ENCODE measurements around the gene CRHR1.

Gene CRHR1

GRCh38 chr17:45747911-45748310 is 36.2 kb upstream of the CRHR1 start:
- Histone ChIP-seq H3K27me3 (ENCODE audit: control insufficient read depth in 5 of 5, insufficient read depth in 4 of 5, low read length in 5 of 5) (peaks cover 7 to 35% (median 28%) of the 10 kb centered on the region in 5 donors), H3K4me3 (ENCODE audit: low read depth in 1 of 5, low read length in 5 of 5) (no peak overlapping the region), H3K9me3 (ENCODE audit: control insufficient read depth in 5 of 5, low read length in 5 of 5) (no peaks in the 10 kb centered on the region), H3K4me1 (ENCODE audit: control insufficient read depth in 5 of 5, insufficient read depth in 5 of 5, low read length in 5 of 5) (no peaks in the 10 kb centered on the region), H3K27ac (ENCODE audit: low read depth, low read length) (no peak overlapping the region), H3K36me3 (ENCODE audit: control insufficient read depth in 5 of 5, insufficient read depth in 5 of 5, low read length in 5 of 5) (no peaks in the 10 kb centered on the region), H3K9ac (ENCODE audit: low read length in 5 of 5) (no peak overlapping the region)

DNA sequence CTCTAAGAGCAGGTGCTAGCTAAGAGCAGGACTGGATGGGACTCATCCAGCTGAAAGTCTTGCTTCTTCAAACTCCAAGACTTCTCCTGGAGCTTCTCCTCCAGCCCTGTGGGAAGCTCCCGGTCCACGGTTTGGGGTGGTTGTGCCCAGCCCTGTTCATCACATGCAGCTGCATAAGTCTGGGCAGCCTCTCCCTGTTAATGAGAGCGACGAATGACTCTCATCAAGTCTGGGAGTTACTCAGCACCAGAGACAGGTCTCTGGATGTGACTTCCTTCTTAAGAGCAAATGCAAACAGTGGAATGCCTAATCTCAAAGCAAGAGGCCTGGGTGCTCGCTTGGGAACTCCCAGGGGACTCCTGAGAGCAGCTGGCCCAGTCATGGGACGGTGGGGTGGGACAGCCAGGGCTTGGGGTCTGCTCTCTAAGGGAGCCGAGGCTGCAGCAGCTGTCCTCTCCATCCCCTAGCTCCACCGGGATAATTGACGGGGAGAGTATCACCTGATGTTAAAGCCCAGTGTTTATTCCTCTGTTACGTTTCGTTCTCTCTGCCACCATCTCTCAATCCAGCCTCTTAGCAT is 35.3 kb upstream of the CRHR1 start:
- H3K9ac ChIP-seq (ENCODE audit: low read length in 5 of 5): no peak overlapping the region
- H3K4me3 ChIP-seq (ENCODE audit: low read depth in 1 of 5, low read length in 5 of 5): no peak overlapping the region
- no peak overlapping the region for H3K27ac ChIP-seq (ENCODE audit: low read depth, low read length)
- H3K4me1 ChIP-seq (ENCODE audit: control insufficient read depth in 5 of 5, insufficient read depth in 5 of 5, low read length in 5 of 5): no peaks in the 10 kb centered on the region
- H3K27me3 ChIP-seq (ENCODE audit: control insufficient read depth in 5 of 5, insufficient read depth in 4 of 5, low read length in 5 of 5): peaks cover 8 to 35% (median 29%) of the 10 kb centered on the region in 5 donors
- H3K9me3 ChIP-seq (ENCODE audit: control insufficient read depth in 5 of 5, low read length in 5 of 5): no peaks in the 10 kb centered on the region
- no peaks in the 10 kb centered on the region for H3K36me3 ChIP-seq (ENCODE audit: control insufficient read depth in 5 of 5, insufficient read depth in 5 of 5, low read length in 5 of 5)

- Histone ChIP-seq H3K9ac (ENCODE audit: low read length in 5 of 5) (no peak overlapping the region), H3K36me3 (ENCODE audit: control insufficient read depth in 5 of 5, insufficient read depth in 5 of 5, low read length in 5 of 5) (no peaks in the 10 kb centered on the region), H3K4me3 (ENCODE audit: low read depth in 1 of 5, low read length in 5 of 5) (no peak overlapping the region), H3K27ac (ENCODE audit: low read depth, low read length) (no peak overlapping the region), H3K9me3 (ENCODE audit: control insufficient read depth in 5 of 5, low read length in 5 of 5) (no peaks in the 10 kb centered on the region), H3K4me1 (ENCODE audit: control insufficient read depth in 5 of 5, insufficient read depth in 5 of 5, low read length in 5 of 5) (no peaks in the 10 kb centered on the region), H3K27me3 (ENCODE audit: control insufficient read depth in 5 of 5, insufficient read depth in 4 of 5, low read length in 5 of 5) (peaks cover 8 to 35% (median 30%) of the 10 kb centered on the region in 5 donors)
These were observed 34.2 kb upstream of the CRHR1 start for GRCh38 chr17:45749831-45750335.

GRCh38 chr17:45750779-45751440 is 33.2 kb upstream of the CRHR1 start:
- Histone ChIP-seq H3K4me1 (ENCODE audit: control insufficient read depth in 5 of 5, insufficient read depth in 5 of 5, low read length in 5 of 5) (no peaks in the 10 kb centered on the region), H3K27ac (ENCODE audit: low read depth, low read length) (no peak overlapping the region), H3K4me3 (ENCODE audit: low read depth in 1 of 5, low read length in 5 of 5) (no peak overlapping the region), H3K9me3 (ENCODE audit: control insufficient read depth in 5 of 5, low read length in 5 of 5) (no peaks in the 10 kb centered on the region), H3K36me3 (ENCODE audit: control insufficient read depth in 5 of 5, insufficient read depth in 5 of 5, low read length in 5 of 5) (no peaks in the 10 kb centered on the region), H3K27me3 (ENCODE audit: control insufficient read depth in 5 of 5, insufficient read depth in 4 of 5, low read length in 5 of 5) (peaks cover 8 to 42% (median 30%) of the 10 kb centered on the region in 5 donors), H3K9ac (ENCODE audit: low read length in 5 of 5) (no peak overlapping the region)

DNA sequence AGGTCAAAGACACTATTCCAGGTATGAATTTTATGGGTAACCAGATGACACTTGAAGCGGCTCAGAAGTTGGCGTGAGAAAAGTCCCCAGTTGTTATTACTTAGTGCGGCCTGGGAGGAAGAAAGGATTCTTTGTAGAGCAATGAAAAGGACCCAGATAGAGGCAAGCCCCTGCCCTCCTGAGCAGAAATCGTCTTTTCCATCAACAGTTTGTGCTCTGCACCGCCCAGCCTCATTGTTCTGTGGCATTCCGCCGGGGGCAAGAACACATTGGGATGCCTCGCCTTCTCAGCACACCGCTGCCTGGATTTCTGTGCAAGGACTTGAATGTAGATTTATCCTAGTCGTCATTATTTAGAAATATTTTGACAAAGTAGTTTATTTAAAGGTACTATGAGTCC is 32.7 kb upstream of the CRHR1 start:
- peaks cover 11 to 47% (median 35%) of the 10 kb centered on the region in 5 donors for H3K27me3 ChIP-seq (ENCODE audit: control insufficient read depth in 5 of 5, insufficient read depth in 4 of 5, low read length in 5 of 5)
- H3K27ac ChIP-seq (ENCODE audit: low read depth, low read length): no peak overlapping the region
- no peak overlapping the region for H3K9ac ChIP-seq (ENCODE audit: low read length in 5 of 5)
- H3K4me3 ChIP-seq (ENCODE audit: low read depth in 1 of 5, low read length in 5 of 5): no peak overlapping the region
- H3K4me1 ChIP-seq (ENCODE audit: control insufficient read depth in 5 of 5, insufficient read depth in 5 of 5, low read length in 5 of 5): no peaks in the 10 kb centered on the region
- H3K36me3 ChIP-seq (ENCODE audit: control insufficient read depth in 5 of 5, insufficient read depth in 5 of 5, low read length in 5 of 5): no peaks in the 10 kb centered on the region
- H3K9me3 ChIP-seq (ENCODE audit: control insufficient read depth in 5 of 5, low read length in 5 of 5): no peaks in the 10 kb centered on the region

DNA sequence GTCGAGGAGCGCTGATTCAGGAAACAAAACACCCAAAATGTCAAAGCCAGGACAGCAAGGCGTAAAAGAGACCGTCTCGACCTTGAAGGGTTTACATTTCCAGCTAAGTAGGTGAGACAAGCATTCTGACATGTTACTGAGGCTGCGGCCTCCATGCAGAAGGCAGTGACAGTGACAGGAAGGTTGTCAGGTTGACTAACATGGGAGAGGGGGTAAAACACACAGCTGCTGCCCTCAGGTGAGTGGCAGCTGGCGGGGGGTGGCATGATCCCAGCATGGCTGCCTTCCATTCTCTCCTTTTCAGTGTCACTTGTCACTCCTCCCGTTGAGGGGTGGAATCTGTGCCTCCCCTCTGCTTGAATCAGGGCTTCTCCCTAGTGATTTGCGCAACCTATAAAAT is 31.9 kb upstream of the CRHR1 start:
- H3K9ac ChIP-seq (ENCODE audit: low read length in 5 of 5): no peak overlapping the region
- H3K9me3 ChIP-seq (ENCODE audit: control insufficient read depth in 5 of 5, low read length in 5 of 5): no peaks in the 10 kb centered on the region
- H3K27me3 ChIP-seq (ENCODE audit: control insufficient read depth in 5 of 5, insufficient read depth in 4 of 5, low read length in 5 of 5): peaks cover 16 to 49% (median 40%) of the 10 kb centered on the region in 5 donors

DNA sequence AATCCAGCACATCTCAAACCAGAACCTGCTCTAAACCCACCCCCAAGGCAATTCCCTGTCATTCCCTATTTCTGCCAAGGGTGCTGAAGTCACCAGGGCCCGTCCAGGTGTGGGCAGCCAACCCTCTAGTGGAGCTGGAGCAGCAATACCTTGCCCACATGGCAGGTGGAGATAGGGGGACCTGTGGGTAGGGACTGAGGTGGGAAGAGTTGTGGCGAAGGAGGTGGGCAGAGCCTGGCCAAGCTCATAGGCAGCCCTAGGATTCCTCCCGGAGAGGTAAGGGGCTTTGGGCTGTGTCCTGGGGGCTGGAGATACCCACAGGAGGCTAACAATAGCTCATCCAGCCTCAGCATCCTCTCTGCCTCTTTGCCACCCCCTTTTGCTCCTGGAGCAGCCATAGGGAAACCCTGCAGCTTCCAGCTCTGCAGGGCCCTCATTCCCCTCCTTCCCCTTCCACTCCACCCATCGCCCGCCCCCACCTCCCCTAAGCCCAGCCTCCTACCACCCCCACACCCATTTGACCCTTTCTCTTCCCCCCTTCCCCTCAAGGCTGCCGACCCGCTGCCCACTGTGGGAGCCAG is 30.4 kb upstream of the CRHR1 start:
- Histone ChIP-seq H3K36me3 (ENCODE audit: control insufficient read depth in 5 of 5, insufficient read depth in 5 of 5, low read length in 5 of 5) (no peaks in the 10 kb centered on the region), H3K4me1 (ENCODE audit: control insufficient read depth in 5 of 5, insufficient read depth in 5 of 5, low read length in 5 of 5) (no peaks in the 10 kb centered on the region), H3K9me3 (ENCODE audit: control insufficient read depth in 5 of 5, low read length in 5 of 5) (no peaks in the 10 kb centered on the region), H3K9ac (ENCODE audit: low read length in 5 of 5) (no peak overlapping the region), H3K27me3 (ENCODE audit: control insufficient read depth in 5 of 5, insufficient read depth in 4 of 5, low read length in 5 of 5) (peaks cover 12 to 49% (median 41%) of the 10 kb centered on the region in 5 donors), H3K4me3 (ENCODE audit: low read depth in 1 of 5, low read length in 5 of 5) (no peak overlapping the region), H3K27ac (ENCODE audit: low read depth, low read length) (no peak overlapping the region)

More for the DNA sequence above, 31.9 kb upstream of the CRHR1 start:
- Histone ChIP-seq H3K36me3 (ENCODE audit: control insufficient read depth in 5 of 5, insufficient read depth in 5 of 5, low read length in 5 of 5) (no peaks in the 10 kb centered on the region), H3K4me3 (ENCODE audit: low read depth in 1 of 5, low read length in 5 of 5) (no peak overlapping the region), H3K4me1 (ENCODE audit: control insufficient read depth in 5 of 5, insufficient read depth in 5 of 5, low read length in 5 of 5) (no peaks in the 10 kb centered on the region), H3K27ac (ENCODE audit: low read depth, low read length) (no peak overlapping the region)

GRCh38 chr17:45755050-45755449 is 29.1 kb upstream of the CRHR1 start:
- no peak overlapping the region for H3K4me3 ChIP-seq (ENCODE audit: low read depth in 1 of 5, low read length in 5 of 5)
- H3K4me1 ChIP-seq (ENCODE audit: control insufficient read depth in 5 of 5, insufficient read depth in 5 of 5, low read length in 5 of 5): no peaks in the 10 kb centered on the region
- H3K9me3 ChIP-seq (ENCODE audit: control insufficient read depth in 5 of 5, low read length in 5 of 5): no peaks in the 10 kb centered on the region
- no peak overlapping the region for H3K9ac ChIP-seq (ENCODE audit: low read length in 5 of 5)
- H3K27ac ChIP-seq (ENCODE audit: low read depth, low read length): no peak overlapping the region
- H3K27me3 ChIP-seq (ENCODE audit: control insufficient read depth in 5 of 5, insufficient read depth in 4 of 5, low read length in 5 of 5): peaks cover 12 to 41% (median 39%) of the 10 kb centered on the region in 5 donors
- H3K36me3 ChIP-seq (ENCODE audit: control insufficient read depth in 5 of 5, insufficient read depth in 5 of 5, low read length in 5 of 5): no peaks in the 10 kb centered on the region

GRCh38 chr17:45756266-45756991 is 27.7 kb upstream of the CRHR1 start:
- no peak overlapping the region for H3K27ac ChIP-seq (ENCODE audit: low read depth, low read length)
- no peak overlapping the region for H3K4me3 ChIP-seq (ENCODE audit: low read depth in 1 of 5, low read length in 5 of 5)
- no peaks in the 10 kb centered on the region for H3K4me1 ChIP-seq (ENCODE audit: control insufficient read depth in 5 of 5, insufficient read depth in 5 of 5, low read length in 5 of 5)
- H3K27me3 ChIP-seq (ENCODE audit: control insufficient read depth in 5 of 5, insufficient read depth in 4 of 5, low read length in 5 of 5): peaks cover 12 to 37% (median 35%) of the 10 kb centered on the region in 5 donors
- H3K36me3 ChIP-seq (ENCODE audit: control insufficient read depth in 5 of 5, insufficient read depth in 5 of 5, low read length in 5 of 5): no peaks in the 10 kb centered on the region
- H3K9ac ChIP-seq (ENCODE audit: low read length in 5 of 5): no peak overlapping the region
- H3K9me3 ChIP-seq (ENCODE audit: control insufficient read depth in 5 of 5, low read length in 5 of 5): no peaks in the 10 kb centered on the region
